NCI-H510A treated with DMSO at 0.1 percent for 48 hours (cell line): ENCODE measurements around the gene TMEM94.

ENCODE experiments used
- DNase-seq: peaks from one replicate; lab custom pipeline; 2025; lab: John Stamatoyannopoulos, UW

TMEM94 gene

DNA sequence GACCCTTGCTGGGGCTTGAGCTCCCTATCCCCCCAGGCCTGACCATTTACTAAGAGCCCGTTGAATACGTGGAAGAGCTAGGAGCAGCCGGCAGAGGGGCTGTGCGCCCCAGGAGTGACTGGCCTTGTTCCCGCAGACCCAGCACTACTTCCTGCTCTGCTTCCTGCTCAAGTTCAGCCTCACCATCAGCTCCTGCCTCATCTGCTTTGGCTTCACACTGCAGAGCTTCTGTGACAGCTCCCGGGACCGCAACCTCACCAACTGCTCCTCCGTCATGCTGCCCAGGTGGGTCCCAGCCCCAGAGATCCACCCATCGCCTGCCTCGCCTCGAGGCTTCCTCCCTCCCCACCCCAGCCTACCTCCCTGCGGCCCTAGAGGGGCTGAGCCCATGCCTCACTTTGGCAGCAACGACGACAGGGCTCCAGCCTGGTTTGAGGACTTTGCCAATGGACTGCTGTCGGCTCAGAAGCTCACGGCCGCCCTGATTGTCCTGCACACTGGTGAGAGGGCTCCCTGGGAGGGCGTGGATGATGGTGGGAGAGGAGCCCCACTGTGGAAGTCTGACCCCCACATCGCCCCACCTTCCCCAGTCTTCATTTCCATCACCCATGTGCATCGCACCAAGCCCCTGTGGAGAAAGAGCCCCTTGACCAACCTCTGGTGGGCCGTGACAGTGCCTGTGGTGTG lies 41.7 kb downstream of the TMEM94 start:
- no peak for DNase-seq

DNA sequence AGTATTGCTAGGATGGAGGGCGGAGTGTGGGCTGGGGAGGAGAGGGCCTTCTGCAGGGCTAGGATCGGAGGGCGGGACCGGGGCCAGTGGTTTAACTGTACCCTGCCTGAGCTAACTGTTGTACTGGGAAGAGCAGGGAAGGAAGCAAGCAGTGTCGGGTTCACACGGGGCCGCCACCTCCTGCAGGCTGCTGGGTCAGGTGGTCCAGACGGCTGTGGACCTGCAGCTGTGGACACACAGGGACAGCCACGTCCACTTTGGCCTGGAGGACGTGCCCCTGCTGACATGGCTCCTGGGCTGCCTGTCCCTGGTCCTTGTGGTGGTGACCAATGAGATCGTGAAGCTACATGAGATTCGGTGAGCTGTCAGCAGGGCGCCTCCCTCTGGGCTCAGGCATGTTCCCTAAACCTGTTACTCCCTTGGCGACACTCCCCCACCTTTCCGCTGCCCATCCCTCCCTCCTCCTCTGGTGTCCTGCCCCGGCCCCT lies 42.3 kb downstream of the TMEM94 start:
- no peak for DNase-seq

- DNase-seq: no peak
These were observed 43.0 kb downstream of the TMEM94 start for GRCh38 chr17:75499313-75500022.

DNA sequence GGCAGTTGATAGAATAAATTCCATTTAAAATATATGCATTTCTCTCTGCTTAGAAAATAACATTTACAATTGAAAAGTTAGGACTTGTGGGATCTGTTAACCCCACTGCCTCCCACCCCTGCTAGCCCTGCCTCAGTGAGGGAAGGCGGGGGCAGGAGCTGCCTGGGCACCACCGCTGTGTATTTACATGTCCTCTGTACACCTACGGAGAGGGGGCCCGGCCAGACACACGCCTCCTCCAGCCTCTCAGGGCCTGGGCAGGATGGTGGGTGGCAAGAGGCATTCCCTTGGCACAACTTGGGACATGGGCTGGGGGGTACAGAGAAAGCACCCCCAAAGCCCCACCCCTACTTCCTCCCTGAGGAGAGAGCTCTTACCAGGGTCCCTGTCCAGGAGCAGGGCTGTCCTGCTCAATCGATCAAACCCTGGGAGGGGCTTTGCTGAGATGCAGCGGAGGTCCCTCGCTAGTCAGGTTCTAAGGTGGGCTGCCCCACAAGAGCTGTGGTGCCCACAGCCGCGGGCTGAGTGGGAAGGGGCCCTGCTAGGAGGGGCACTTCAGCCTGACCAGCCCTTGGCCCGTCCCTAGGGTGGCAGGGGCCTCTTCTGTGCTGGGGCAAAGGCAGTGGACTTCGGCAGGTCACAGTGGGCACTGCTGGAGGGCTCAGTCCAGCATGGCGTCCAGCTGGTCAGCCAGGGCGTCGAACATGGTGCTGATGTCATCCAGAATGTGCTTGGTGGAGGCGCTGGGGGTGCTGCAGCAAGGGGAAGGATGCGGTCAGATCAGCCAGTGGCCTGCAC lies 44.2 kb downstream of the TMEM94 start:
- DNase-seq: no peak

GRCh38 chr17:75501378-75502071 lies 45.1 kb downstream of the TMEM94 start:
- DNase-seq: no peak

DNA sequence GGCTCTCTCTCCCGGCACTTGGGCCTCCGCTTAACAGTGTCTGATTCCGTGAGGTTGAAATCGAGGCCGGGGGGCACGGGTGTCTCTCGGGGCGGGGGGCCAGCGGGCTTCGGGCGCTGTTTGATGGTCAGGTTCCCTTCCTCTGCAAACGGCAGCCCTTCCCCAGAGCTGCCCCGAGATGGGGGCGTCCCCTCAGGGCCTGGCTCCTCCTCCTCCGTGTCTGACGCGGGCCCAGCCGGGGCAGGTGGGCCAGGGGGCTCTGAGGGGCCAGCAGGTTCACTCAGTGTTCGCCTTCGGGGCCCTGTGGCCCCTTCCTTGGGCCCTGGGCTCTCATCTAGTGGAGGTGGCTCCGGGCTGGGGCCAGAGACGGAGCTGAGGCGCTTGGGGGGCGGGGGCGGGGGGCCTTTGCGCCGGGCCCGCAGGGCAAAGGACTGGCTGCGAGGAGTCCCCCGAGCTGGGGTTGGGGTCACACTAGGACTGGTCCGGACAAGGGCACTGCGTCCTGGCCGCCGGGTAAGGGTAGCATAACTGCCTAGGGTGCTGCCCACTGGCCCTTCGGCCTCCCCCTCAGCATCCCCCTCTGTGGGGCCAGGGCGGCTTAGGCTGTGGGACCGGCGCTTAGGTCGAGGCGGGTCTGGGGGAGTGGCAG lies 45.8 kb downstream of the TMEM94 start:
- no peak for DNase-seq

GRCh38 chr17:75502721-75503329 lies 46.4 kb downstream of the TMEM94 start:
- no peak for DNase-seq

GRCh38 chr17:75503337-75503950 lies 47.0 kb downstream of the TMEM94 start:
- DNase-seq: no peak

DNA sequence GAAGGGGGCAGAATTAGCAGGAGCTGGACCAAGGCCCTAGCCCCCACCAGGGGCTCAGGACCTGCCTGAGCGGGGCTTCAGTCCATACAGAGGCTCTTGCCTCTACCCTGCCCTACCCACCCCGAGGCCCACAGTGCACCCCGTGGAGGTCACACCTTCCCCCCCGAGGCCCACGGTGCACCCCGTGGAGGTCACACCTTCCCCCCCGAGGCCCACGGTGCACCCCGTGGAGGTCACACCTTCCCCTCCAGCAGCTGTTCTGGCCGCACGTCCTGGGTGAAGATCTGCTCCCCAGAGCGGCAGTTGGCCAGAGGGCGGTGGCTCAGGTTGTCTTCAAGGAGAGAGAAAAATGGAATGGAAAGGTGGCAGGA lies 47.5 kb downstream of the TMEM94 start:
- no peak for DNase-seq

DNA sequence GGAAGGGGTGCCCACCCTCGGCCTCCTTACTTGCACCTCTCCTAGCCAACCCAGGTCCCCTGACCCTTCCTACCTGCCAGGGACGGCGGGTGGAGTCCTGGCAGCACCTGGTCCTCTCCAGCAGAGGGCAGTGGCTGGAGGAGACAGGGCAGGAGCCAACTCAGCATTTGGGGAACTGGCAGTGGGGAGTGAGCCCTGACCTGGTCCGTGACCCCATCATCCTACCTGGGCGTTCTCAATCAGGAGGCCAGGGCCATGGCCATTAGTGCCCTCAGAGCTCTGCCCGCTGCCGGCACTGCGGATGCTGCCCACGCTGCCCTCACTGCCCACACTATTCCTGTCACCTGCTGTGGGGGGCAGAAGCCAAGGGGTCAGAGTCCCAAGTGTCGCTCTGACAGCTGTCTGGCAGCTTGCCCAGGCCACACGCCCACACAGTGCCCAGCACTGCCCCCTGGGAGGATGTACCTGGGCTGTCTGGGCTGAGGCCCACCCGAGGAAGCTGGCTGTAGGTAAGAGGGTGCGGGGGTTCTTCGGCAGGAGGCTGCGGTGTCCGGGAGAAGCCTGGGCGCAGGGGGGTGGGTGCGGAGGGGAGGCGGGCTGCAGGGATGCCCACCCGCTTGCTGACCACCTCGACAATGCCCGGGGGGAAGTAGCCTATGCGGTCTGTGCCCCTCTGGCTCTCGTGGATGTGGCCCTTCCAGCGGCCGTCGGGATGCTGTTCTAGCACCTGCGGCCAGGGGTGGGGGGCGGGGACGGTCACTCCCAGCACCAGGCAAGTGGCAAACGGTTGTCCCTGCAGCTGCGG lies 48.1 kb downstream of the TMEM94 start:
- no peak for DNase-seq

DNA sequence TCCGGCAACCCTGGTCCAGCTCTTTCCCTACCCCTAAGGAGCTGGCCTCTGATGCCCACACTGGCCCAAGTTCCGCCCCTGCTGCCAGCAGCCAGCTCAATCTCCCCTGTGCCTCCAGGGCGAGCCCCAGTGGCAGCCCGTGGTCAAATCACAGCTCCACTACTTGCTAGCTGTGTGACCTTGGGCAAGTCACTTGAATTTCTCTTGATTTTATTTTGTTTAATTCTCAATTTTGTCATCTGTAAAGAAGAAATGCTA lies 48.6 kb downstream of the TMEM94 start:
- no peak for DNase-seq

DNA sequence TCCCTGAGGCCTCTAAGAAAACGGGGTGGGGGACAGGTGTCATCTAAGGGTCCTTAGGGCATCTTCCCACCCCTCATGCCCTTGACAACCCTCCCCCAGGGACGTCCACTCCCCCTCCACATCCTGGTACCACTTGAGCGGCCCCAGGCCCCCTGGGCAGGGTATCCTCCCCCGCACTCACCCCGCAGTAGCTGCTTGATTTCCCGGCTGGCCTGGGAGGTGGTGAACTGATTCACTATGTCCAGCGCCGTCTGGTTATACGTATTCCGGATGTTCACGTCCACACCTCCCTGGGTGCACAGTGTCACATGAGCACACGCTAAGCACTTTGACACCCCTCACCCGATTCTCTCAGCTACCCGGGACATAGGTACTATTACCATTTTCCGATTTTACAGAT lies 49.2 kb downstream of the TMEM94 start:
- DNase-seq: no peak

DNA sequence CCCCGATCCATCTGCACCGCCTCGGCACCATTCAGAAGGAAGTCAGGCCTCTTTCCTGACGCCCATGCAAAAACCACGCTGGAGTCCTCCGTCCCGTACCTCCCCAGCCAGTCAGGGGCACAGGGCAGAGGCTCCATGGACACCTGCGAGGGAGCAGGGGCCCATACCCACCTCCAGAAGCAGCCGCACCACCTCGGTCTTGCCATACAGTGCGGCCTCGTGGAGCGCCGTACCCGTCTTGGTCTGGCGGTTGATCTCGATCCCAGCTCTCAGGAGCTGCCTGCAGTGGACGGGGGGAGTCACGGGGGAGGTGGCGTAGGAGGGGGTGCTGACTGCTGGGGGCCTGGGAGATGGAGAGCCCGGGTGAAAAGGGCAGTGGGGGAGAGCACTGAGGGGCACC lies 49.7 kb downstream of the TMEM94 start:
- DNase-seq: no peak

DNA sequence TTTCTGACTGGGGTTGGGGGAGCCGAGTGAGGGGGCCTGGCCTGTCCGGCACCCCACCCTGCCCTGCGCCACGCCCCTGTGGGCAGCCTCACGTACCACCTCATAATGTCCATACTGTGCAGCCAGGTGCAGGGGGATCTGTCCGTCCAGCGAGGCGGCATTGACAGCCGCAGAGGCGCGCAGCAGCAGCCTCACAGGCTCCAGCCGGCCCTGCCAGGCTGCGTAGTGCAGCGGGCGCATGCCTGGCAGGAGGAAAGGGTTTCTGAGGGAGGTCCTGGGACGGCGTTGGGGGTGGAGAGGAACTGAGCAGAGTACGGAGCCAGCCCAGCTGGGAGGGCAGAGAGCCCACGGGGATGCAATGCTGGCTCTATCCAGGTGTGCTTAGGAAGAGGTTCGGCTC lies 50.5 kb downstream of the TMEM94 start:
- no peak for DNase-seq

GRCh38 chr17:75507733-75508719 lies 51.6 kb downstream of the TMEM94 start:
- DNase-seq: no peak

- DNase-seq: no peak
These were observed 52.5 kb downstream of the TMEM94 start for GRCh38 chr17:75508931-75509361.

DNA sequence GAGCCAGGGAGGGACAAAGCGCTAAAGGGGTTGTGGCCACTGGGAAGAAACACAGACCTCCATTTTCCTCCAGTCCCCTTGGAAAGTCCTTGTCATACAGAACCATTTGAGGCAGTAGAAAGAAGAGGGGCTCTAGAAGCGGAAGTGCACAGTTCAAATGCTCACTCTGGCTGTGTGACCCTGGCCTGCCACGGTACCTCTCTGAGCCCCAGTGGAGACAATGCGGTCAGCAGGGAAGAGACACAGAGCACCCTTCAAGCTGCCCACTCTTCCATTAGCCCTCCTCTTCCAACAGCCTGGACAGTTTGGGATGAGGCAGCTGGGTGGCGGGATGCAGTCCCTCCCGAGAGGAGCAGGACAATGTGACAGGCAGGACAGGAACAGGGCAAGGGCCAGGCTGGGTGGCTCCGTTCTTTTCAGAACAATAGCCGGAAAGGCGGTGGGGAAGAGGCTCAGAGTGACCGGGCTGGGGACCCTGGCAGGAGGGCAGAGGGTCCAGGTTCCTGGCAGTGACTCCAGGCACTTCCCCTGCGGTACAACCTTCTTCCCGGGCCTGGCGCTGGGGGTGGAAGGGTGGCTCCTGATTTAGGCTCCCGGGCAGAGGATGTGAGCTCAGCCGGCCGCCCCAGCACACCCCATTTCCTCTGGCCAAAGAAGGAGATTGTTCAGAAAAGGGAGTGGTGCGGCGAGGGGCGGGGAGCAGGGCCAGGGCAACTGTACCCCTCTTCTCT lies 53.3 kb downstream of the TMEM94 start:
- no peak for DNase-seq

- DNase-seq: no peak
These were observed 54.8 kb downstream of the TMEM94 start for GRCh38 chr17:75511270-75511609.
